Measurements from ENCODE around the gene POLR3GL.

DNA sequence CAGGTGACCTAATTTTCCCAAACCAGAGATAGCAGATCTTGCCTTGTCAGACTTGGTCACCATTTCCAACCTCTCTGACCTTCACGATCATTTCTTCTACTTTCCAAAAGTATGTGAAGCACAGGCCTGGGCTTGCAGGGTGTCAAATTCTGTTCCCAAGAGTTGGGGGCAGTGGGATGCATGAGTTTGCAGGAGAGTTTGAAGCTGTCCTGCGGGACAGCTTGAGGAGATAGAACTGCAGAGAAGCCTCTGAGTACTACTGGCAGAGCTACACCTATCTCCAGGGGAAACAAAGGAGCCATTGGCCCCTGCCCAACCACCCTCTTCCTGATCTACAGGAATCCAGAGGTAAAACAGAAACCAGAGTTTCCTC is 20.6 kb downstream of the POLR3GL start:
- TF ChIP-seq, protein P1, sequence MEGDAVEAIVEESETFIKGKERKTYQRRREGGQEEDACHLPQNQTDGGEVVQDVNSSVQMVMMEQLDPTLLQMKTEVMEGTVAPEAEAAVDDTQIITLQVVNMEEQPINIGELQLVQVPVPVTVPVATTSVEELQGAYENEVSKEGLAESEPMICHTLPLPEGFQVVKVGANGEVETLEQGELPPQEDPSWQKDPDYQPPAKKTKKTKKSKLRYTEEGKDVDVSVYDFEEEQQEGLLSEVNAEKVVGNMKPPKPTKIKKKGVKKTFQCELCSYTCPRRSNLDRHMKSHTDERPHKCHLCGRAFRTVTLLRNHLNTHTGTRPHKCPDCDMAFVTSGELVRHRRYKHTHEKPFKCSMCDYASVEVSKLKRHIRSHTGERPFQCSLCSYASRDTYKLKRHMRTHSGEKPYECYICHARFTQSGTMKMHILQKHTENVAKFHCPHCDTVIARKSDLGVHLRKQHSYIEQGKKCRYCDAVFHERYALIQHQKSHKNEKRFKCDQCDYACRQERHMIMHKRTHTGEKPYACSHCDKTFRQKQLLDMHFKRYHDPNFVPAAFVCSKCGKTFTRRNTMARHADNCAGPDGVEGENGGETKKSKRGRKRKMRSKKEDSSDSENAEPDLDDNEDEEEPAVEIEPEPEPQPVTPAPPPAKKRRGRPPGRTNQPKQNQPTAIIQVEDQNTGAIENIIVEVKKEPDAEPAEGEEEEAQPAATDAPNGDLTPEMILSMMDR (conservative IDR thresholded peaks at IDR 0.05): no peak
- TF ChIP-seq ZFX (IDR thresholded peaks at IDR 0.05): no peak

Data from C4-2B (cell line).